CMK (cell line): Measurements from ENCODE around the gene RAD51B.
A peak's percentile ranks its signal among the peaks of the same experiment; 100 is the strongest.
"Not testable (repeated sequence)": the region's sequence is repeated elsewhere in the genome, so short reads cannot be mapped to it uniquely, and the experiment has no call there.

Experiments used
- DNase-seq: peaks from one replicate; pipeline ENCODE4 v3.0.0-alpha.2; 2010; ENCODE audit warnings: low read depth

Gene RAD51B

GRCh38 chr14:68407285-68407684 is 587.7 kb downstream of the RAD51B start:
- no peak for DNase-seq

- DNase-seq, result no peak
Observed at GRCh38 chr14:68407825-68408224, 588.2 kb downstream of the RAD51B start.

DNA sequence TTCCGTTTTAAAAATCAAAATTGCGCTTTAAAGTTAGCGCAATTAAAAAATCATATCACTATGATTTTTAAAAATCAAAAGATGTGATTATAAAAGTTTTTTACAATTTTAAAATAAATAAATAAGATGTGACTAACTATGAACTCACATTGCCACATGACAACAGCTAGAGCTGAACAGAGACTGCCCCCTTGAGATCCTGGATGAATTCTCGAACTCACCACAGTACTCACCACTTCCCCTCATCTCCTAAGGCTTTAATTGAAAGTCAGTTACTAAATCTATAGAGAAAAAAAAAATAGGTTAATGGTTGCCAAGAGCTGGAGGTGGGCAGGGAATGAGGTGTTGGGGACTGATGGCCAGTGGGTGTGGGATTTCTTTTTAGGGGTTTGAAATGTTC is 589.1 kb downstream of the RAD51B start:
- no peak for DNase-seq

GRCh38 chr14:68409387-68409786 is 589.8 kb downstream of the RAD51B start:
- DNase-seq, result peak; percentile 79

- DNase-seq, result peak; percentile 77
Observed at GRCh38 chr14:68412505-68413465, 593.2 kb downstream of the RAD51B start.

GRCh38 chr14:68413509-68413908 is 593.9 kb downstream of the RAD51B start:
- DNase-seq, result no peak

DNA sequence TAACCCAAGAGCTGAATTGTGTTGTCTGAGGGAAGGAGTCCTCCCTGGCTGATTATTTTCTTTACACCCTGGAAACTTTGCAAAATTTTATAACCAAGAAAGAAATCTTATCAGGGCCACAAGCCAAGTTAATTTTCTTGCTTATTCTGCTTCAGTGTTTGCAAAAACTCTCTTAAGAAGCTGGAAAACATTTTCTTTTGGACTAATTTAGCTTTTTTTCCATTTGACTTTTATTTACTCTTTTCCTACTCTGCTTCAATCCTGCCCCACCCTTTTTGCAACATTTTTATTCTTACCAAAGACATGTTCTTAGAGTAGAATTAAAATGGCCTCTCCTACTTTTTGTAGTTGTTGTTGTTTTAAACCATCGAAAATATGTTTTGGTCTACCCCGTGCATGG is 594.5 kb downstream of the RAD51B start:
- no peak for DNase-seq

GRCh38 chr14:68416171-68416570 is 596.6 kb downstream of the RAD51B start:
- no peak for DNase-seq

DNA sequence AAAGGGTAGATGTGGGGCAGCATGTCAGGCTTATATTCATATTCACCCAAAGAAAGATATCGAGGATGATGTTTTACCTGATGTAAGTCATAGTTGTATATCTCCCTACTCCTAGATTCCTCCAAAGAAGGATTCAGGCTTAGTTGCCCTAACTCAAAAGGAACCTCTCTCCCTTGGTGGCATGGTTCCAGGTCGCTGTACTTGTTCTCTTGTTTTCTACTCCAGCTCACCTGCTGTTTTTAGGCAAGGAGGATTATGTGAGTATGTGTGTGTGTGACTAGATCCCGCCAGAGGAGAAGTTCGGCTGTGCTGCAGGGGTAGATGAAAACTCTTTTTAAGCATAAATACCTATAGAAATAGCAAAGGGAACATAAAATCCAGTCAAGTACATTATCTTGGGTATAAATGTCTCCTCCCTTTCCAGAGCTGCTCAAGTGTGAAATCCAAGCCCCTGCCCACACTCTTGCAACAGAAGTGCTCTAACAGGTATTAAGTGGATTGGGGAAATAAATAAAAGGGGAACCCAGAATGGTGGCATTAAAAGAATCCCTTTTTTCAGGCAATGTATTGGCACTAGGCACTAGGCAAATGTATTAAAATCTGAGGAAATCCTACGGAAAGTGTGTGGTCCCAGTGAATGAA is 597.6 kb downstream of the RAD51B start:
- DNase-seq, result no peak

GRCh38 chr14:68418174-68419118 is 598.9 kb downstream of the RAD51B start:
- no peak for DNase-seq

DNA sequence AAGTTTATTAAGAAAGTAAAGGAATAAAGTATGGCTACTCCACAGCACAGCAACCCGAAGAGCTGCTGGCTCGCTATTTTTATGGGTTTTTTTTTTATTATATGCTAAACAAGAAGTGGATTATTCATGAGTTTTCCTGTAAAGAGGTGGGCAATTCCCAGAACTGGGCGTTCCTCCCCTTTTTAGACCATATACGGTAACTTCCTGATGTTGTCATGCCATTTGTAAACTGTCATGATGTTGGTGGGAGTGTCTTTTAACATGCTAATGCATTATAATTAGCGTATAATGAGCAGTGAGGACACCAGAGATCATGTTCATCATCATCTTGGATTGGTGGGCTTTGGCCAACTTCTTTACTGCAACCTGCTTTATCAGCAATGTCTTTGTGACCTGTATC is 600.8 kb downstream of the RAD51B start:
- DNase-seq, result no peak

- no peak for DNase-seq
Observed at GRCh38 chr14:68421116-68421515, 601.5 kb downstream of the RAD51B start.

DNA sequence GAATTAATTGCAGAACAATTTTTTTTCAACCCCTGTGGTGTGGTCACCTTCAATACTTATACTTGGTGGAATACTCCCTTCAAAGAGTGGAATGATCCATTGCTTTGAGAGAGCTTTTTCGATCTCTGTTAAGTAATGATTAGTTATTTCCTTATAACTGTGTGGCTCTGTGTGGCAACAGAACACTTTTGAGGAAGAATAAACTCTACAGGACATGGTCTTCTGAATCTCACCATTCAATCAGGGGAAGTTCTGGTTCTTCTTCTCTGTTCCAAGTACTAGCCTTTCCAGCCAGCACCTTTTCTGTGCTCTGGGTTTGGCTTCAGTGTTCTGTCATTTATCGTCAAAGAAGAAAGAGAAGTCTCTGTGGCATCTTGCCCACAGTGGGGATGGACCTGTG is 604.1 kb downstream of the RAD51B start:
- DNase-seq, result no peak

DNA sequence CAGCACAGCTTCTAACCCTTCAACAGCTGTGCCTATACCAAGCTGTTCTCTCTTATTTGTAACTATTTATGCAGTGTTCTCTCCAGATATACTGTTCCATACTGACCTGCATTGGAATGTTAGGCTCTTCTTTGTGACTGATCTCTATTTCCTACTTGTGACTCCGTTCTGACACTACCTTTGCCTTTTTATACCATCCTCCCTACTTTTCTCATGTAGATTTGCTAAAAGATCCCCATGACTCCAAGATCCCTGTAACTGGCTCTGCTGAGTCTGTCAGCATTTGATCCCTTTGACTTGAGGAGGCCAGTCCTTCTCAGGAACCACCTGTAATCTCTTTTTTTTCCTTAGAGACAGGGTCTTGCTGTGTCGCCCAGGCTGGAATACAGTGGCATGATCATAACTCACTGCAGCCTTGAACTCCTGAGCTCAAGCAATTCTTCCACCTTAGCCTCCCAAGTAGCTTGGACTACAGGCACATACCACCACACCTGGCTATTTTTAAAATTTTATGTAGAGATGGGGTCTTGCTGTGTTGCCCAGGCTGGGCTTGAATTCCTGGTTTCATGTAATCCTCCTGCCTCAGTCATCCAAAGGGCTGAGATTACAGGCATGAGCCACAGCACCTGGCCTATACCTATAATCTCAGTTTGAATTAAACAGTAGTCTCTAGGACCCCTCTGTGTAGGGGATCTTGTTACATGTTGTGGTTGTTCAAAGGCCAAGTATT is 605.0 kb downstream of the RAD51B start:
- no peak for DNase-seq

- DNase-seq, result no peak
Observed at GRCh38 chr14:68426661-68427549, 607.3 kb downstream of the RAD51B start.

DNA sequence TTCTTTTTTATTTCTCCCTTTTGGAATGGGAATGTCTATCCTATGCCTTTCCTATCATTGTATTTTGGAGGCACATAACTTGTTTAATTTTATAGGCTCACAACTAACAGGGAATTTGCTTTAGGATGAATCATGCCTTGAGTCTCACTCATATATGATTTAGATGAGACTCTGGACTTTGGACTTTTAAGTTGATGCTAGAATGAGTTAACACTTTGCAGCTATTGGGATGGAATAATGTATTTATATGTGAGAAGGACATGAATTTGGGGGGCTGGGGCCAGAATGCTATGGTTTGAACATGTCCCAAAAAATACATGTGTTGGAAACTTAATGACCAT is 607.9 kb downstream of the RAD51B start:
- DNase-seq, result no peak

DNA sequence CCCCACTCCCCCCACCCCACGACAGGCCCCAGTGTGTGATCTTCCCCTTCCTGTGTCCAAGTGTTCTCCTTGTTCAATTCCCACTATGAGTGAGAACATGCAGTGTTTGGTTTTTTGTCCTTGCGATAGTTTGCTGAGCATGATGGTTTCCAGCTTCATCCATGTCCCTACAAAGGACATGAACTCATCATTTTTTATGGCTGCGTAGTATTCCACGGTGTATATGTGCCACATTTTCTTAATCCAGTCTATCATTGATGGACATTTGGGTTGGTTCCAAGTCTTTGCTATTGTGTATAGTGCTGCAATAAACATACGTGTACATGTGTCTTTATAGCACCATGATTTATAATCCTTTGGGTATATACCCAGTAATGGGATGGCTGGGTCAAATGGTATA is 609.3 kb downstream of the RAD51B start:
- DNase-seq, result not testable (repeated sequence)

GRCh38 chr14:68434173-68434572 is 614.6 kb downstream of the RAD51B start:
- not testable (repeated sequence) for DNase-seq

GRCh38 chr14:68435631-68436030 is 616.1 kb downstream of the RAD51B start:
- DNase-seq, result not testable (repeated sequence)

DNA sequence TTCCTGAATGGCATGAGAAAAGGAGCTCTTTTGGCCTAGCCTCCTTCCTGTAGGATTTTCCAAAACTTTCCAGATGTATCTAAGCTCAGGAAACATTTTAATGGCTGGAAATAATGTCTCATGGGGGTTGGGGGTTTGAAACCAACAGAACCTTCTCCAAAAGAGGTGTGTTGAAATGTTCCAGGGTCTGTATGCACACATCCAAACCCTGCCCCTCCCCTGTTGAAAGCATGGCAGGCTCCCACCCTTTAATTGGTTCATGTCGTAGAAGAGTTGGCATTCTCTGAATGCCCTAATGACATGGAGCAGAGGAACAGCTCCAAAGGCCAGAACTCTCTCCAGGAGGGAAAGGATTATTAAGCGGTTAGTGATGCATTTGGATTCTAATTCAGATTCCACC is 620.1 kb downstream of the RAD51B start:
- DNase-seq, result no peak

GRCh38 chr14:68440820-68441219 is 621.2 kb downstream of the RAD51B start:
- DNase-seq, result no peak
